Right lobe of liver (tissue), 6 donors: ENCODE results near the gene NPRL2. TPM values are rescaled to one million over a fixed set of nuclear protein-coding genes. Genes with fewer than 3 reads are reported as not detected.

Experiments
- ATAC-seq, 4 donors: fragments of 200-7000 bp; cut with Tn5 transposase; one replicate each; pipeline ENCODE4 v1.9.1; 2020; ENCODE audit warnings: mild to moderate bottlenecking in 4 of 4, moderate library complexity in 4 of 4
- DNase-seq, 3 donors: peaks; one replicate each; pipeline ENCODE4 v3.0.0-alpha.2; 2020
- H3K27ac ChIP-seq, 3 donors: fragments of 200-600 bp; one replicate each; pipeline ENCODE4 v1.8.0; 2022
- H3K27me3 ChIP-seq, 2 donors: fragments of 200-600 bp; one replicate each; pipeline ENCODE4 v1.8.0; 2022
- H3K36me3 ChIP-seq, 4 donors: fragments of 200-600 bp; sonication (generic) in 1 of 4; one replicate each; pipeline versions ENCODE4 v1.5.1 to v1.8.0; 2017 to 2022; ENCODE audit warnings: control low read depth in 1 of 4
- H3K4me1 ChIP-seq, 4 donors: fragments of 200-600 bp; sonication (generic) in 1 of 4; one replicate each; pipeline versions ENCODE4 v1.5.1 to v1.8.0; 2017 to 2022; ENCODE audit warnings: control low read depth in 1 of 4
- H3K4me3 ChIP-seq, 3 donors: fragments of 200-600 bp; one replicate each; pipeline ENCODE4 v1.8.0; 2022
- H3K9me3 ChIP-seq, 4 donors: fragments of 200-600 bp; sonication (generic) in 1 of 4; one replicate each; pipeline versions ENCODE4 v1.5.1 to v1.8.0; 2017 to 2022; ENCODE audit warnings: control low read depth in 1 of 4
- POLR2A ChIP-seq: fragments of 450-650 bp; IDR thresholded peaks from one replicate; pipeline ENCODE4 v1.6.1; 2017; ENCODE audit warnings: antibody characterized with exemption, mild to moderate bottlenecking
- WGBS: methylation state at CpG from one replicate; pipeline ENCODE4 v1.1.6; 2018; ENCODE audit warnings: low coverage, low lambda C conversion rate; ENCODE audit not compliant: insufficient coverage; ENCODE audit errors: missing lambda C conversion rate; 5-methylcytosine and 5-hydroxymethylcytosine counted together
- intact Hi-C, 2 donors: fragments of 100-400 bp; cut with DNase I; formaldehyde crosslinking; loops; one replicate each; pipeline versions ENCODE4 v1.11.2 to v1.14.1; 2022
- total RNA-seq, 6 experiments: library from RNA; depleted of rRNA in 2 of 6; stranded (reverse); fragments of >200 nt in 2 of 6; fragmentation: NEBNext Ultra II Directional in 3 of 6; extraction: Animal tissue kit (Norgen Biotek cat#: 25700) in 3 of 6; gene quantifications; one replicate each; pipeline versions ENCODE4 v1.1.0 to v1.2.4, GENCODE V29; 2016 to 2023
- TF ChIP-seq, protein P1 (sequence below), 4 donors: fragments of 200-600 bp in 3 of 4; fragments of 450-650 bp in 1 of 4; IDR thresholded peaks; one replicate each; pipeline versions ENCODE4 v1.5.1 to v1.8.0; 2016 to 2022; ENCODE audit warnings: antibody characterized with exemption in 4 of 4, mild to moderate bottlenecking in 2 of 4
- donor health status: DM: no; HTN: yes; CAD: no.
- donor health status: DM: no; HTN: no; CAD: no.
- donor health status: DM: no; HTN: no; CAD: no.
- donor health status: DM: no; HTN: yes; CAD: no.
- donor health status: DM: no; HTN: yes; CAD: no.

Gene NPRL2
- total RNA-seq, 6 experiments from 2014 or later = 10.6 to 18.3 (median 14.4) TPM

DNA sequence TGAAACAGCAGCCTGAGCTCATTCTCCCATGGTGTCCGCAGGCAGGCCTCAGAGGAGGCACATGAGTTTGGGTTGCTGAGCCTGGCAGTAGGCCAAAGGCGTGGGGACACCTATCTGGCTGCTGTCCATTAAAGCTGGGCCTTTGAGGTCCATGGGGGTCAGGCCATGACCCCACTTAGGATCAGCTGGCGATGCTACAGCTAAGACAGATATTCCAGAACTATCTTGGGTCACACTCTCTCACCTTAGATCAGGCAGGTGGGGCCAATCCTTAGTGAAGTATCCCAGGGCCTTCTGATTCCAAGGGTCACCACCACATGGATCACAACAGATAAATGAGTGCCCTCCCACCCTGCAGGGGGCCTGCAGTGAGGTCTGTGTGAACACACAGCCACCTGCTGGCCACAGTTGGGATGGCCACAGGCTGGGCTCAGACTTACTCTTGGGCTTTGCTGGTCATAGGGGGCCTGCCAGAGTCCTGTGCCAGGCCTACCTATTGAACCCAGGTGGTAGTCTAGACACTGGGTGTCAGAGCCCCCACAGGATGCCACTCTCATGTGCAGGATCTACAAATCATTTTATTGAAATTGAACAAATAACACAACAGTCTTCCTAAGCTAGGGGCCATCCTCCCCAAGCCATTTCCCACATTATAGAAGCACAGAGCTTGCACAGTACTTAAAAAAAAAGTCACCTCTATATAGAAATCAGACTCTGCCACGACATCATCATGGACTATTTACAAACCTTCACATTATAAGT is 26.0 kb downstream of the NPRL2 start:
- ATAC-seq (peak; percentile 20 to 44 (median 32)), DNase-seq (peak; percentile 75 to 81 (median 78))
- H3K9me3 ChIP-seq = no peaks in the 10 kb centered on the region
- H3K4me1 ChIP-seq = peaks cover 0 to 43% (median 20%) of the 10 kb centered on the region in 4 donors
- H3K27me3 ChIP-seq = no peaks in the 10 kb centered on the region
- no peak overlapping the region for H3K4me3 ChIP-seq
- WGBS = 0% methylated on average over 2 of the region's 4 CpGs
- intact Hi-C loops = loop anchor here (5.0 kb wide), 2 partner anchors 47 to 52 kb away; partner anchors contain the start of gene LSMEM2 (in 1 of the 2)
- H3K27ac ChIP-seq = peak overlapping the region; percentile 23 to 98 (median 98)
- TF ChIP-seq, protein P1, sequence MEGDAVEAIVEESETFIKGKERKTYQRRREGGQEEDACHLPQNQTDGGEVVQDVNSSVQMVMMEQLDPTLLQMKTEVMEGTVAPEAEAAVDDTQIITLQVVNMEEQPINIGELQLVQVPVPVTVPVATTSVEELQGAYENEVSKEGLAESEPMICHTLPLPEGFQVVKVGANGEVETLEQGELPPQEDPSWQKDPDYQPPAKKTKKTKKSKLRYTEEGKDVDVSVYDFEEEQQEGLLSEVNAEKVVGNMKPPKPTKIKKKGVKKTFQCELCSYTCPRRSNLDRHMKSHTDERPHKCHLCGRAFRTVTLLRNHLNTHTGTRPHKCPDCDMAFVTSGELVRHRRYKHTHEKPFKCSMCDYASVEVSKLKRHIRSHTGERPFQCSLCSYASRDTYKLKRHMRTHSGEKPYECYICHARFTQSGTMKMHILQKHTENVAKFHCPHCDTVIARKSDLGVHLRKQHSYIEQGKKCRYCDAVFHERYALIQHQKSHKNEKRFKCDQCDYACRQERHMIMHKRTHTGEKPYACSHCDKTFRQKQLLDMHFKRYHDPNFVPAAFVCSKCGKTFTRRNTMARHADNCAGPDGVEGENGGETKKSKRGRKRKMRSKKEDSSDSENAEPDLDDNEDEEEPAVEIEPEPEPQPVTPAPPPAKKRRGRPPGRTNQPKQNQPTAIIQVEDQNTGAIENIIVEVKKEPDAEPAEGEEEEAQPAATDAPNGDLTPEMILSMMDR (IDR thresholded peaks at IDR 0.05) = peak; percentile 78 to 94 (median 84)
- TF ChIP-seq POLR2A = no peak
- peaks cover 0 to 7% (median 0%) of the 10 kb centered on the region in 4 donors for H3K36me3 ChIP-seq

DNA sequence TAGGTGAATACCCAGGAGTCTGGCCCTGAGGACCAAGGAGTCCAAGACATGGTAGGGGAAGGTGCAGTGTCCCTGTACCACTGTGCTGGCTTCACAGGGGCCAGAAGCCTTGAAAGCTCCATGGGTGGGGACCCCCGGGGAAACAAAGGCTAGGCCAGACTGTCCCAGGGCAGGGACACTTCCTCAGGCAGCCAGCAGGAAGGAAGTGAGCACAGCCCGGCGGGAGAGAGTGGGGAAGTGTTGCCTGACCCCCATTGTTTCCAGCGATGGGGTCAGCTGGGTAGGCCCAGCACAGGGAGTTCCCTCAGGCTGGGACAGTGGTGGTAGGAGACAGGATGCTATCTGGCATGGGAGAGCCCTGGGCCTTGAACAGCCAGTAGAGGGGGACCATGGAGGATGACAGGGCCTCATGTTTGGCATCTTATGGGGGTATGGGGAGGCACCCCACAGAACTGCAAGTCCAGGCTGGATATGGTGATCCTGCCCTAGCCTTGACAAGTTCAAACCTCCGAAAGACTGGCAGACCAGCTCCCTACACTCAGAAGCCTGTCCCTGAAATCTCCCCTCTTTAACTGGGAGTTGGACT is 26.9 kb downstream of the NPRL2 start:
- TF ChIP-seq, protein P1 (IDR thresholded peaks at IDR 0.05) = peak in 1 of 4 donors; percentile 3
- no peak for TF ChIP-seq POLR2A
- H3K36me3 ChIP-seq = peaks cover 0 to 8% (median 0%) of the 10 kb centered on the region in 4 donors
- 17% methylated on average over 2 of the region's 5 CpGs for WGBS
- ATAC-seq (peak; percentile 2 to 39 (median 12)), DNase-seq (peak in 2 of 3 donors; percentile 65 to 70)
- peak overlapping the region in 2 of 3 donors; percentile 98 for H3K27ac ChIP-seq
- H3K4me1 ChIP-seq = peaks cover 0 to 51% (median 21%) of the 10 kb centered on the region in 4 donors
- intact Hi-C loops = loop anchor here in 1 of 2 donors (5.0 kb wide), 1 partner anchor 51 kb away; no protein-coding TSS in a partner anchor
- no peaks in the 10 kb centered on the region for H3K9me3 ChIP-seq
- no peak overlapping the region for H3K4me3 ChIP-seq
- H3K27me3 ChIP-seq = no peaks in the 10 kb centered on the region

DNA sequence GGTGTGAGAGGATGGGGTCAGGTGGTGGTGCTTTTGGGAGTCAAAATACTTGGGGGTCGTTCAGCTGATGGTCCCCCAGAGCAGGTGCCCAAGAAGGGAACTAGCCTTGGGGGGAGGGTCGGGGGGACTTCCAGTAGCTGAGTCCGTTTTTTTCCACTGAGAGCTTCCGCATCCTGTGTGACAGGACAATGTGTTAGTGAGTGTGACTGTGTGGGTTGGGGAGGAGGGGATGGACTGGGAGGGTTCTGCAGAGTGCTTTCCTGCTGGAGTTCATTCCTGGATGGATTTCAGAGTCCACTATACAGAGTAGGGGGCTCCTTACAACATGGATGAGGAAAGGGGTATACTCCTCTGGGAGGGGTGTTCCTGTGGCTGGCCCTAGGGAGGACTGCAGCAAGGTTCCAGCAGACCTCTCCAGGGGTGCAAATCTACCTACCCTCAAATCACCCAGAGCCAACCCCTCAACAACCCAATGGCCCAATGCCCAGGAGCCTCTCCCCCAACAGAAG is 27.4 kb downstream of the NPRL2 start:
- intact Hi-C loops = loop anchor here in 1 of 2 donors (5.0 kb wide), 1 partner anchor 51 kb away; no protein-coding TSS in a partner anchor
- H3K27me3 ChIP-seq = no peaks in the 10 kb centered on the region
- ATAC-seq = peak in 3 of 4 donors; percentile 6 to 13 (median 10)
- H3K4me1 ChIP-seq = peaks cover 0 to 55% (median 21%) of the 10 kb centered on the region in 4 donors
- WGBS = 37% methylated on average over 3 of the region's 4 CpGs
- H3K27ac ChIP-seq = peak overlapping the region; percentile 98 to 99 (median 98)
- no peaks in the 10 kb centered on the region for H3K9me3 ChIP-seq
- no peak for TF ChIP-seq POLR2A
- TF ChIP-seq, protein P1 (IDR thresholded peaks at IDR 0.05) = no peak
- no peak overlapping the region for H3K4me3 ChIP-seq
- peaks cover 0 to 10% (median 1%) of the 10 kb centered on the region in 4 donors for H3K36me3 ChIP-seq
- DNase-seq = no peak

DNA sequence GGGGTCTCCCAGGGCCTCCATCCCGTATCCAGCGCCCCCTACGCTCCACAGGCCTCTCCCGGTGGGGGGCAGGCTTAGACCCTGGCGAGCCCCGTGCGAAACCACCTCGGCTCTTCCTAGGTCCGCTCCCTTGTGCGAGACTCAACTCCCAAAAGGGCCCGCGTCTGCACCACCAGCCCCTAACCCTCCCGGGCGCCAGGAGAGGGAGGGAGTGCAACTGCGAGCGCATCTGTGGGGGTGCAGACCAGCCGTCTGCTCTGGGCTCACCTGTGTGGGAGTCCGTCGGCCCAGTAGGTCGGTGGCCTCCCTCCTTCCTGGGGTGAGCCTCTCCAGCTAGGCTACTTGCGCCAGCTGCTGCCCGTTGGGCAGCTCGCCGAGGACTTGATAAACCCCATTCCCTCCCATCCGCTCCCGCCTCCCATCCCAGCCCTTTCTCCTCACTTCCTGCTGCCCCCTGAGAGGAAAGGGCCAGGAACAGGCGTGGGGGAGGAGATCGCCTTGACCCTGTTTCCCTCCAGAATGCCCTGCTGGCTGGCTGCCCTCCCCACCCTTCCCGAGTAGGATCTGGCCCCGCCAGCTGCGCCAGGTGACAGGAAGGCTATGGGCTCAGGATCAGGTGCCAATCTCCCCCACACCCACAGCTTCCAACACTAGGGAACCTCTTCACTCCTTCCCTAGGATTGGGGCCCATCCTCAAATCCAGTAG is 28.0 kb downstream of the NPRL2 start, which contains the start of gene HYAL2:
HYAL2 (minus strand) TSS at position 360 of the 706 bp plus-strand sequence. CDS start 2,256 bp downstream, outside the sequence.
- H3K27ac ChIP-seq = peak within 1 kb of the TSS; percentile 98 to 99 (median 98)
- H3K36me3 ChIP-seq = peaks cover 0 to 14% (median 3%) of the 10 kb centered on the region in 4 donors
- TF ChIP-seq, protein P1 (IDR thresholded peaks at IDR 0.05) = no peak
- TF ChIP-seq POLR2A = no peak
- intact Hi-C loops = loop anchor here in 1 of 2 donors (5.0 kb wide), 1 partner anchor 50 kb away; no protein-coding TSS in a partner anchor
- WGBS = 53% methylated on average over 20 of the region's 31 CpGs
- H3K9me3 ChIP-seq = no peaks in the 10 kb centered on the region
- DNase-seq = peak; percentile 76 to 79 (median 76)
- peak; percentile 1 to 7 (median 4) for ATAC-seq
- H3K4me3 ChIP-seq = peak within 1 kb of the TSS; percentile 88 to 89 (median 89)
- H3K4me1 ChIP-seq = peaks cover 0 to 58% (median 21%) of the 10 kb centered on the region in 4 donors
- no peaks in the 10 kb centered on the region for H3K27me3 ChIP-seq
